Measurements from ENCODE around the gene MAN1A2.

Gene MAN1A2

DNA sequence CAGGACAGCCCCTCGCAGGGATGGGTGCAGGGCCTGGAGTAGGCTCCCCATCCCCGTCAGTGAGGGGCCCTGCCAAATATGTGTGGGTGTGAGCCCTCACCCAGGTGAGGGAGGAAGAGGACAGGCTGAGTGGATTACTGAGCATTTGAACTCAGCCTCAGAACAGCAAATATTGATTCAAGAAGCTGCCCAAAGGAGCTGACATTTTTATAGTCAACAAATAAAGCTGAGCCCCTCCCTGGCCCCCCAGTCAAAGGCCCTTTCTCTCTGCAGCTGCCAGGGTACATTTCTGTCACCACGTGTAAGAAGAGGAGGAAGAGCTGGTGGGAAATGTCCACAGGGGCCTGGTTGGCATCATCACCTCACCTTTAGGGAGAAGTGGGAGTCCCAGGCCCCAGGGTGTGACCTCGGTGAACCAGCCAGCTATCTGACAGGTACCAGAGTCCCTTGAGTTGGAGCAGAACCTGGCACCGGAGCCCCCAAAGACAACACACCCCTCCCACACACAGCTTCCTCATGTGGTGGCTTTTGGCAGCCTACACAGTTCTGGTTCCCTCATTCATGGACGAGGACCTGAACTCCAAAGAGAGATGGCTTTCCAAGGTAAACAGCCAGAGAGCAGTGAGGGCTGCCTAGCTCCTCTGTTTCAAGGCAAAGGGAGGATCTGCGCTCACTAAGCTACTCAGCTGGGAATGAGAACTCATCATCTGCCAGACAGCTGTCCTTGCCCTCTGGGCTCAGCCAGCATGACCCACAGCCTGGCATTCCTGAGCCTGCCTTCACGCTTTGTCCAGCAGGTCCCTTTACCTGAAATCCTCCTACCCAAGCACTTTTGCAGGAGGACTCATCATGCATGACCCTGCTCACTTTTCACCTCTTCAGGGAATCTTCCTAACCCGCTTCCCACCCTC is 195.6 kb downstream of the MAN1A2 start:
- peak; percentile 52 for DNase-seq

DNA sequence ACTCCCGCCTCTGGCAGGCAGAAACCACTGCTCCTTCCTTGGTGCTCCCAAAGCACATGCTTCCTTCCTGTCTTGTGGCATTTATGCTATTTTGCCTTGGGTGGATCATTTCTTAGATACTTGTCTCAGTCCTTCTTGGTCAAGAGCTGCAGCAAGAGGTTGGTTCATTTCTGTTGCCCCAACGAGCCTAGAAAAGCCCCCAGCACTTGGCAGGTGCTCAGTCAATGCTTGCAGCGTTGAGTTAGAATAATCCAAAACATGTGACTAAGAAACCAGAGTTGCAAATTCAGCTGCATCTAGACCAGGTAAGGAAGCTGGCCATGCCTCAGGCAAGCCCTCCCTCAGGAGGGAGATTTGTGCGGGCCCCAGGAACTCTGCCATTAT is 196.2 kb downstream of the MAN1A2 start:
- DNase-seq, result no peak

GRCh38 chr1:117564227-117565075 is 197.2 kb downstream of the MAN1A2 start:
- DNase-seq, result no peak

GRCh38 chr1:117565076-117565556 is 197.9 kb downstream of the MAN1A2 start:
- no peak for DNase-seq

DNA sequence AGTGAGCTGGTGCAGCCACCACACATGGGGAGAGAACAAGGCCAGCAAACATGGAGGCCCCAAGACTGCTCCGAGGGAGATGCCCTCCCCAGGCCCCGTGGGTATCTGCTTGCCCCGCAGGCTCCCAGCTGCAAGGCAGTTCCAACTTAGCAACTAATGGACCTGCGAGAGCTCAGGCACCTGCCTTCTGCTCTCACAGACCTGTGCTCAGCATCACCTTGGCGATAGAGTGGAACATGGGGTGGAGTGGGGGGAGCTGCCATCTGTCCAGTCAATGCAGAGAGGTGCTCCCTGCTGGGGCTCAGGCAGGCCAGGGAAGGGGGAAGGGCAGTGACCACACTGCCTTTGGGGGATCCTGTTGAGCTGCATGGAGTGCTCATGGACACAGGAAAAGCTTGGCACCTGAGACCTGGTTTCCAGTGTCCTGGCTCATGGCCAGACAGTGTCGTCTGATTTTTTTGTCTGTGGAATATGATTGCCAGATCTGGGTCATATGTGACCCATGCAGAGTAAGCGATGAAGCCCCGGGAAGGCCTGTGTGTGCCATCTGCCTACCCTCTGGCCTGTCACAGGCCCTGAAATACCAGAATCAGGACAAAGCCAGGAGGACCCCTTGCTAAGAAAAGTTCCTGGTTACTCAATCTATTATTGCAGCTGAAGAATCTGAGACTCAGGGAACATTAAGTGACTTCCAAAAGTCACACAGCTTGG is 198.7 kb downstream of the MAN1A2 start:
- no peak for DNase-seq

GRCh38 chr1:117566556-117566955 is 199.3 kb downstream of the MAN1A2 start:
- DNase-seq, result no peak

DNA sequence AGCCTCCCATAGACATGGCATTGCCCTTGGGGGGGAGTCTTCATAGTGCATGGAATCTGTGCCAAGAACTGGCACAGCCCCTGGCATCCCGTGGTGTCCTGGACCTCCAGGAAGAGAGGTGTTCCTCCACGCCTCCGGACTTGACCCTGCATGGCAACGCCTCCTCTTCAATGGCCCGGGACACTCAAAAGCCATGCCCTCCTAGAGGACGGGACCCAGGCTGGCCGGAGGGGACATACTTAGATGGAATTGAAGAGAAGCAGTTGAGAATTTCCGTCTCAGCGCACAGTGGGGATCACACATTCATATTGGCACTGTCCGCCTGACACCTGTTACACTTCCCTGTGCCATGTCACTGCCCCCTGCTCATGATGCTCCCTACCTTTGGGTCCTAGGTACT is 200.2 kb downstream of the MAN1A2 start:
- no peak for DNase-seq

DNA sequence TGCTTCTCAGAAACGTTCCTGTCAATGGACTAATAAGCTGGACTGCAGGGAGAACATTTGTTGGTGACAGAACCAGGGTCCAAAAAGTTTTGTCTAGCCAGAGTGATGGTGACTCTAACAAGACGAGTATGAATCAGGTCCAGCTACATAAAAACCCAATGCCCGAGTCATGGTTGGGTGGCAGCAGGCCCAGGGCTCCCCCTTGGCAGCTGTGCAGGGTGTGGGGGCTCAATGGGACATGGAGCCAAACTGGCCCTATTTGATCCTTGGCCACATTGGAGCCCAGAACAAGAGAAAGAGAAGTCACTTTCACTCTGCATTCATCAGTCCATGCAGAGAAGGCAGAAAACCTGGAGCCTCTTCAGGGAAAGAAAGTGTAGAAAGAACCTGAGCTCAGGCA is 200.7 kb downstream of the MAN1A2 start:
- DNase-seq, result no peak

- no peak for DNase-seq
These were observed 201.8 kb downstream of the MAN1A2 start for GRCh38 chr1:117568999-117569398.

DNA sequence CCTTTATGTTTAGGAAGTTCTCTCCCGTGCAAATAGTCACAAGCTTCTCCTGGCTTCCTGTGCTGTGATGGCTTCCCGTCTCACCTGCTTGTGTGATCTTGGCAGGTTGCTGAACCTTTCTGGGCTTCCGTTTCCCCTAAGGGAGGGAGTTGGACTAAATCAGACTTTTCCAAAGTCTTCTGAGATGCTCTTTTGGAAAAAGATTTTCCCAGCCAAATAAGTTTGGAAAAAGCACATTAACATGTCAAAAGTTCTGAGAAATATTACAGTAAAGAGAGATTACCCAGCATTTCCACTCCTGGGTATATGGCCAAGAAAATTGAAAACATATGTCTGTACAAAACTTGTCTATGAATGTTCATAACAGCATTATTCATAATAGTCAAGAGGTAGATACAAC is 202.6 kb downstream of the MAN1A2 start:
- no peak for DNase-seq

- DNase-seq, result no peak
These were observed 203.8 kb downstream of the MAN1A2 start for GRCh38 chr1:117570988-117571409.

DNA sequence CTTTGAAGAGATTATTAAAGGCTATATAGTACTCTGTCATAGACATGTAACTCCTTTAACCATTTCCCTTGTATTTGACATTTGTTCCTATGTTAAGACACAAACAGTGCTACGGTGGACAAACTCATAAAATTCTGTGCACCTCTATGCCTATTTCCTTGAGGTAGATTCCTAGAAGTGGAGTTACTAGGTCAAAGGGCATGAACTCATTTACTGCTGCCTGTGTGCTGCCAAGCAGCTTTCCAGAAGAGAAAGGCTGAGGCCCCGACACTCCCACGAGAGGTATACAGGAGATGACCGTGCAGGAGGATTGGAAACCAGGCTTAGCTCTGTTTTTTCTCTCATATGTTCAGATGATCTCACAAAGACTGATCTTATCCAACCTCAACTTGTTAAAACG is 204.2 kb downstream of the MAN1A2 start:
- no peak for DNase-seq

DNA sequence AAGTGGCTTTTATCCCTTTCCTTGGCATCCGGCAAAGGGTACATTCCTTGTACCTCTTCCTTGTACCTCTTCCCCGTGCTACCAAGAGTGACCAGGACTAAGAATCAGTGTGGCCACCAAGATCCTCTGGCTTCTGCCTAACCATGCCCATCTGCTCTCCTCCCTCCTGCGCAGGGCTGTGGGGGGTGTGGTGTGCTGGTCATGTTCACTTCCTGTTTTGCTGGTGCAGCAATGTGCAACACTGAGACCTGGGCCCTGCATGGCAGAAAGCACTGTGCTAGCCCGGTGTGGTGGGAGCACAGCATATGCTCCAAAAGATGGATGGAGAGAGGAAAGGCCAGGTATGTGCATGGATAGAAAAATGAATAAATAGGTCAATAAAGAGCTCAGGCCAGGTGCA is 205.3 kb downstream of the MAN1A2 start:
- no peak for DNase-seq

GRCh38 chr1:117573386-117574023 is 206.3 kb downstream of the MAN1A2 start:
- no peak for DNase-seq

DNA sequence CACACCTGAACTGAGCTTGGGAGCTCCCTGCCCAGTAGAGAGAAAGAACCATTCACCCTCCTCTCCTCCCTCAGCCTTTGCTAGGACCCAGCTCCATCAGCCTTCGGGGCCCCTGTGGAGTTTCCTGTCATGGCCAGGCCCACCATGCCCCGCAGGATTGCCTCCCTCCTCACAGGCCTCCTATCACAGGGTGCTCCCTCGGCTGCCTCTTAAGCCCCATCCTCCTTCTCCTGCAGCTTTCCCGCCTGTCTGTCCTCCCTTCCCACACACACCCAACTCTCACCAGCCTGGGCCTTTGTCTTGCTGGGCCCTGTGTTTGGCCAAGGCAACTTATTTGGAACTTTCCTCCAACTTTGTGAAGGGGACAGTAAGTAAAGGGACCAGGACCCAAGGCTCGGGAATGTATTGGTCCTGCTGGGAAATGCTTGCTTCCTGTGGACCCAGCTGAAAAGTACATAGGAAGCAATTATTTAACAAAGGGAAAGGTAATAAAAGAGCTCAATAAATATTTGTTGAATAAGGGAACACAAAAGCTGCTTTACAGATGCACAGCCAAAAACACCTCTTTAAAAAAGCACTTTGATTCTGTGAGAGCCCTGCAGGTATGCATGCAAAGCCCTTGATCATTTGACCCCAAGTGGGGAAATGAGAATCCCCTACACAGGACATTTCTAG is 207.0 kb downstream of the MAN1A2 start:
- DNase-seq, result no peak

GRCh38 chr1:117575586-117576225 is 208.5 kb downstream of the MAN1A2 start:
- DNase-seq, result no peak

GRCh38 chr1:117576236-117576635 is 209.0 kb downstream of the MAN1A2 start:
- no peak for DNase-seq

DNA sequence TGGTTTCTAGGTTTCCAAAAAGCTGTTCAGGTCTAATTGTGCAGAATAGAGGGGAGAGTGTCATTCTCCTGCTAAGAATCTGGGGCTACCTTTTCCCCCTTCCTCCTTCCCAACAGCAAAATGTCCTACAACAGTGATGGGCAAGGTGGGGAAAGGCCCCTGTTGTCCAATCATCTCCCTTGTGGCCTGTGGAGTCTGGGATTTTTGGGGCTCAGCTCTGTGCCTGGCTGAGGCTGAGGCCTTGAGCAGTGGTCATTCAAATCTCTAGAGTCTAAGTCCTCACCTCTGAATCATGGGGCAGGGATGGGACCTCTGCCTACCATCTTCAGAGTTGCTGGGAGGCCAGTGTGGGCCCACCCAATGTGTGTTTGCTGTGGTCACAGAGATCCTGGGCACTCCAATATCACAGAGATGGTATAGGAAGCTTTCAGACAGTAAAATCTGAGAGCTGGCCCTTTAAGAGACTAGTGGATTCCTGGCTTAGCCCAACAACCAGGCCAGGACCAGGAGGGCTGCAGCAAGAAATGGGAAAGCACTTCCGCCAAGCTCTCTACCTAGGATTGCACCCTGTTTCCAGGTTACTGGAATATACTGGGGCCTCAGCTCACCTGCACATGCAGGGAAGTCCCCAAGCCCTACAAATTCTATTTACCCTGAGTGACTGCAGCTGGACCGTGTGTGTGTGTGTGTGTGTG is 210.1 kb downstream of the MAN1A2 start:
- no peak for DNase-seq

DNA sequence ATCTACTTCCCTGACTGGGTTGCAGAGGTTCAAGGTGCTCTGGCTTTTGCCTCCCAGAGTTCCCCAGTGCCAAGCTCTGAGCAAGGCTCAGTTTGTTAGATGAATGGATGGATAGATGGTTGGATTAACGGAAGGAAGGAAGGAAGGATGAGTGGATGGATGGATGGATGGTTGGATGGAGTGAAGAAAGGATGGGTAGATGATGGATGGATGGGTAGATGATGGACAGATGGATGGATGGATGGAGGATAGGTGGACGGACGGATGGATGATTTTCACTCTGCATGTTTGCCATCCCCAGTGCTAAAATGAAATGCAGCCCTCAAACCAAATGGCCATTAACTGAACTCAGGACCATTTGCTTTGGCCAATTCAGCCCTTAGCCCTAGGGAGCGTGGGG is 211.2 kb downstream of the MAN1A2 start:
- DNase-seq, result no peak

Data from SHP77 treated with DMSO at 0.1 percent for 48 hours (cell line).